ENCODE data around the gene LCNL1.

The LCNL1 gene

GRCh38 chr9:136955943-136956335, 26.9 kb upstream of the LCNL1 start:
- Histone ChIP-seq H3K4me1 (ENCODE audit: control insufficient read depth in 1 of 2, insufficient read depth in 2 of 2, low read length in 2 of 2) (peaks cover 0 to 3% of the 10 kb centered on the region in 2 donors), H3K36me3 (ENCODE audit: control insufficient read depth in 1 of 2, insufficient read depth in 2 of 2, low read length in 2 of 2) (no peaks in the 10 kb centered on the region), H3K27me3 (ENCODE audit: low read depth, low read length) (no peaks in the 10 kb centered on the region), H3K9me3 (ENCODE audit: control insufficient read depth in 1 of 2, low read length in 2 of 2) (no peaks in the 10 kb centered on the region), H3K4me3 (ENCODE audit: low read depth in 1 of 2, low read length in 2 of 2) (no peak overlapping the region), H3K27ac (ENCODE audit: low read length) (no peak overlapping the region)

- peaks cover 0 to 4% of the 10 kb centered on the region in 2 donors for H3K4me1 ChIP-seq (ENCODE audit: control insufficient read depth in 1 of 2, insufficient read depth in 2 of 2, low read length in 2 of 2)
- H3K36me3 ChIP-seq (ENCODE audit: control insufficient read depth in 1 of 2, insufficient read depth in 2 of 2, low read length in 2 of 2) = no peaks in the 10 kb centered on the region
- no peaks in the 10 kb centered on the region for H3K9me3 ChIP-seq (ENCODE audit: control insufficient read depth in 1 of 2, low read length in 2 of 2)
- H3K27me3 ChIP-seq (ENCODE audit: low read depth, low read length) = no peaks in the 10 kb centered on the region
- H3K27ac ChIP-seq (ENCODE audit: low read length) = no peak overlapping the region
- H3K4me3 ChIP-seq (ENCODE audit: low read depth in 1 of 2, low read length in 2 of 2) = no peak overlapping the region
These were observed 26.2 kb upstream of the LCNL1 start for GRCh38 chr9:136956604-136957003.

GRCh38 chr9:136957461-136957860, 25.3 kb upstream of the LCNL1 start:
- H3K27me3 ChIP-seq (ENCODE audit: low read depth, low read length) = no peaks in the 10 kb centered on the region
- H3K4me1 ChIP-seq (ENCODE audit: control insufficient read depth in 1 of 2, insufficient read depth in 2 of 2, low read length in 2 of 2) = peaks cover 0 to 4% of the 10 kb centered on the region in 2 donors
- no peaks in the 10 kb centered on the region for H3K36me3 ChIP-seq (ENCODE audit: control insufficient read depth in 1 of 2, insufficient read depth in 2 of 2, low read length in 2 of 2)
- no peak overlapping the region for H3K4me3 ChIP-seq (ENCODE audit: low read depth in 1 of 2, low read length in 2 of 2)
- no peak overlapping the region for H3K27ac ChIP-seq (ENCODE audit: low read length)
- H3K9me3 ChIP-seq (ENCODE audit: control insufficient read depth in 1 of 2, low read length in 2 of 2) = no peaks in the 10 kb centered on the region

GRCh38 chr9:136957901-136958300, 24.9 kb upstream of the LCNL1 start:
- Histone ChIP-seq H3K36me3 (ENCODE audit: control insufficient read depth in 1 of 2, insufficient read depth in 2 of 2, low read length in 2 of 2) (no peaks in the 10 kb centered on the region), H3K27ac (ENCODE audit: low read length) (no peak overlapping the region), H3K27me3 (ENCODE audit: low read depth, low read length) (no peaks in the 10 kb centered on the region)

GRCh38 chr9:136958473-136958872, 24.3 kb upstream of the LCNL1 start:
- H3K27ac ChIP-seq (ENCODE audit: low read length) = no peak overlapping the region
- no peaks in the 10 kb centered on the region for H3K9me3 ChIP-seq (ENCODE audit: control insufficient read depth in 1 of 2, low read length in 2 of 2)
- no peaks in the 10 kb centered on the region for H3K27me3 ChIP-seq (ENCODE audit: low read depth, low read length)
- no peaks in the 10 kb centered on the region for H3K36me3 ChIP-seq (ENCODE audit: control insufficient read depth in 1 of 2, insufficient read depth in 2 of 2, low read length in 2 of 2)
- H3K4me3 ChIP-seq (ENCODE audit: low read depth in 1 of 2, low read length in 2 of 2) = no peak overlapping the region
- H3K4me1 ChIP-seq (ENCODE audit: control insufficient read depth in 1 of 2, insufficient read depth in 2 of 2, low read length in 2 of 2) = peaks cover 0 to 4% of the 10 kb centered on the region in 2 donors

More at GRCh38 chr9:136957901-136958300, 24.9 kb upstream of the LCNL1 start:
- no peaks in the 10 kb centered on the region for H3K9me3 ChIP-seq (ENCODE audit: control insufficient read depth in 1 of 2, low read length in 2 of 2)
- H3K4me3 ChIP-seq (ENCODE audit: low read depth in 1 of 2, low read length in 2 of 2) = no peak overlapping the region
- peaks cover 0 to 4% of the 10 kb centered on the region in 2 donors for H3K4me1 ChIP-seq (ENCODE audit: control insufficient read depth in 1 of 2, insufficient read depth in 2 of 2, low read length in 2 of 2)

GRCh38 chr9:136958898-136959850, 23.6 kb upstream of the LCNL1 start:
- Histone ChIP-seq H3K27ac (ENCODE audit: low read length) (no peak overlapping the region), H3K4me1 (ENCODE audit: control insufficient read depth in 1 of 2, insufficient read depth in 2 of 2, low read length in 2 of 2) (peaks cover 0 to 4% of the 10 kb centered on the region in 2 donors)

GRCh38 chr9:136960212-136960937, 22.4 kb upstream of the LCNL1 start:
- H3K27ac ChIP-seq (ENCODE audit: low read length) = no peak overlapping the region
- H3K36me3 ChIP-seq (ENCODE audit: control insufficient read depth in 1 of 2, insufficient read depth in 2 of 2, low read length in 2 of 2) = no peaks in the 10 kb centered on the region
- peaks cover 0 to 4% of the 10 kb centered on the region in 2 donors for H3K4me1 ChIP-seq (ENCODE audit: control insufficient read depth in 1 of 2, insufficient read depth in 2 of 2, low read length in 2 of 2)
- H3K4me3 ChIP-seq (ENCODE audit: low read depth in 1 of 2, low read length in 2 of 2) = no peak overlapping the region
- H3K9me3 ChIP-seq (ENCODE audit: control insufficient read depth in 1 of 2, low read length in 2 of 2) = no peaks in the 10 kb centered on the region
- H3K27me3 ChIP-seq (ENCODE audit: low read depth, low read length) = no peaks in the 10 kb centered on the region

More at GRCh38 chr9:136958898-136959850, 23.6 kb upstream of the LCNL1 start:
- H3K27me3 ChIP-seq (ENCODE audit: low read depth, low read length) = no peaks in the 10 kb centered on the region
- H3K9me3 ChIP-seq (ENCODE audit: control insufficient read depth in 1 of 2, low read length in 2 of 2) = no peaks in the 10 kb centered on the region
- H3K36me3 ChIP-seq (ENCODE audit: control insufficient read depth in 1 of 2, insufficient read depth in 2 of 2, low read length in 2 of 2) = no peaks in the 10 kb centered on the region
- H3K4me3 ChIP-seq (ENCODE audit: low read depth in 1 of 2, low read length in 2 of 2) = no peak overlapping the region

- H3K27ac ChIP-seq (ENCODE audit: low read length) = no peak overlapping the region
- no peaks in the 10 kb centered on the region for H3K9me3 ChIP-seq (ENCODE audit: control insufficient read depth in 1 of 2, low read length in 2 of 2)
- H3K4me1 ChIP-seq (ENCODE audit: control insufficient read depth in 1 of 2, insufficient read depth in 2 of 2, low read length in 2 of 2) = peaks cover 0 to 6% of the 10 kb centered on the region in 2 donors
- no peaks in the 10 kb centered on the region for H3K27me3 ChIP-seq (ENCODE audit: low read depth, low read length)
- H3K36me3 ChIP-seq (ENCODE audit: control insufficient read depth in 1 of 2, insufficient read depth in 2 of 2, low read length in 2 of 2) = no peaks in the 10 kb centered on the region
- no peak overlapping the region for H3K4me3 ChIP-seq (ENCODE audit: low read depth in 1 of 2, low read length in 2 of 2)
These were observed 21.9 kb upstream of the LCNL1 start for GRCh38 chr9:136960938-136961275.

GRCh38 chr9:136961279-136962065, 21.3 kb upstream of the LCNL1 start:
- no peak overlapping the region for H3K27ac ChIP-seq (ENCODE audit: low read length)
- H3K4me3 ChIP-seq (ENCODE audit: low read depth in 1 of 2, low read length in 2 of 2) = no peak overlapping the region
- H3K36me3 ChIP-seq (ENCODE audit: control insufficient read depth in 1 of 2, insufficient read depth in 2 of 2, low read length in 2 of 2) = no peaks in the 10 kb centered on the region
- peaks cover 0 to 10% of the 10 kb centered on the region in 2 donors for H3K4me1 ChIP-seq (ENCODE audit: control insufficient read depth in 1 of 2, insufficient read depth in 2 of 2, low read length in 2 of 2)
- no peaks in the 10 kb centered on the region for H3K9me3 ChIP-seq (ENCODE audit: control insufficient read depth in 1 of 2, low read length in 2 of 2)
- H3K27me3 ChIP-seq (ENCODE audit: low read depth, low read length) = no peaks in the 10 kb centered on the region

- Histone ChIP-seq H3K36me3 (ENCODE audit: control insufficient read depth in 1 of 2, insufficient read depth in 2 of 2, low read length in 2 of 2) (no peaks in the 10 kb centered on the region), H3K9me3 (ENCODE audit: control insufficient read depth in 1 of 2, low read length in 2 of 2) (no peaks in the 10 kb centered on the region), H3K4me1 (ENCODE audit: control insufficient read depth in 1 of 2, insufficient read depth in 2 of 2, low read length in 2 of 2) (peaks cover 0 to 10% of the 10 kb centered on the region in 2 donors), H3K27me3 (ENCODE audit: low read depth, low read length) (no peaks in the 10 kb centered on the region), H3K27ac (ENCODE audit: low read length) (no peak overlapping the region), H3K4me3 (ENCODE audit: low read depth in 1 of 2, low read length in 2 of 2) (no peak overlapping the region)
These were observed 20.6 kb upstream of the LCNL1 start for GRCh38 chr9:136962163-136962562.
